HL-60 (cell line): Measurements from ENCODE around the gene SLC4A4.

ENCODE experiments used
- TF ChIP-seq, protein P1 (sequence below): IDR thresholded peaks from one replicate; pipeline ENCODE4 v1.5.1; 2011; ENCODE audit warnings: low read length, control low read depth, inconsistent platforms; ENCODE audit not compliant: insufficient read depth
- TF ChIP-seq, protein P2 (sequence below): IDR thresholded peaks from 2 replicates; pipeline ENCODE4 v1.6.1; 2012; ENCODE audit warnings: low read depth; ENCODE audit not compliant: insufficient replicate concordance

DNA sequence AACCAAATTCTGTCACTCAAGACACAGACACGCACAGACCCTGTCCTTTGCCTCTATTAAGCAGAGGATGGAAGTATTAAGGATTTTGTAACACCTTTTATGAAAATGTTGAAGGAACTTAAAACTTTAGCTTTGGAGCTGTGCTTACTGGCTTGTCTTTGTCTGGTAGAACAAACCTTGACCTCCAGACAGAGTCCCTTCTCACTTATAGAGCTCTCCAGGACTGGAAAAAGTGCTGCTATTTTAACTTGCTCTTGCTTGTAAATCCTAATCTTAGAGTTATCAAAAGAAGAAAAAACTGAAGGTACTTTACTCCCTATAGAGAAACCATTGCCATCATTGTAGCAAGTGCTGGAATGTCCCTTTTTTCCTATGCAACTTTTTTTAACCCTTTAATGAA lies 229.3 kb downstream of the SLC4A4 start:
- TF ChIP-seq, protein P1, sequence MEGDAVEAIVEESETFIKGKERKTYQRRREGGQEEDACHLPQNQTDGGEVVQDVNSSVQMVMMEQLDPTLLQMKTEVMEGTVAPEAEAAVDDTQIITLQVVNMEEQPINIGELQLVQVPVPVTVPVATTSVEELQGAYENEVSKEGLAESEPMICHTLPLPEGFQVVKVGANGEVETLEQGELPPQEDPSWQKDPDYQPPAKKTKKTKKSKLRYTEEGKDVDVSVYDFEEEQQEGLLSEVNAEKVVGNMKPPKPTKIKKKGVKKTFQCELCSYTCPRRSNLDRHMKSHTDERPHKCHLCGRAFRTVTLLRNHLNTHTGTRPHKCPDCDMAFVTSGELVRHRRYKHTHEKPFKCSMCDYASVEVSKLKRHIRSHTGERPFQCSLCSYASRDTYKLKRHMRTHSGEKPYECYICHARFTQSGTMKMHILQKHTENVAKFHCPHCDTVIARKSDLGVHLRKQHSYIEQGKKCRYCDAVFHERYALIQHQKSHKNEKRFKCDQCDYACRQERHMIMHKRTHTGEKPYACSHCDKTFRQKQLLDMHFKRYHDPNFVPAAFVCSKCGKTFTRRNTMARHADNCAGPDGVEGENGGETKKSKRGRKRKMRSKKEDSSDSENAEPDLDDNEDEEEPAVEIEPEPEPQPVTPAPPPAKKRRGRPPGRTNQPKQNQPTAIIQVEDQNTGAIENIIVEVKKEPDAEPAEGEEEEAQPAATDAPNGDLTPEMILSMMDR = no peak
- TF ChIP-seq, protein P2, sequence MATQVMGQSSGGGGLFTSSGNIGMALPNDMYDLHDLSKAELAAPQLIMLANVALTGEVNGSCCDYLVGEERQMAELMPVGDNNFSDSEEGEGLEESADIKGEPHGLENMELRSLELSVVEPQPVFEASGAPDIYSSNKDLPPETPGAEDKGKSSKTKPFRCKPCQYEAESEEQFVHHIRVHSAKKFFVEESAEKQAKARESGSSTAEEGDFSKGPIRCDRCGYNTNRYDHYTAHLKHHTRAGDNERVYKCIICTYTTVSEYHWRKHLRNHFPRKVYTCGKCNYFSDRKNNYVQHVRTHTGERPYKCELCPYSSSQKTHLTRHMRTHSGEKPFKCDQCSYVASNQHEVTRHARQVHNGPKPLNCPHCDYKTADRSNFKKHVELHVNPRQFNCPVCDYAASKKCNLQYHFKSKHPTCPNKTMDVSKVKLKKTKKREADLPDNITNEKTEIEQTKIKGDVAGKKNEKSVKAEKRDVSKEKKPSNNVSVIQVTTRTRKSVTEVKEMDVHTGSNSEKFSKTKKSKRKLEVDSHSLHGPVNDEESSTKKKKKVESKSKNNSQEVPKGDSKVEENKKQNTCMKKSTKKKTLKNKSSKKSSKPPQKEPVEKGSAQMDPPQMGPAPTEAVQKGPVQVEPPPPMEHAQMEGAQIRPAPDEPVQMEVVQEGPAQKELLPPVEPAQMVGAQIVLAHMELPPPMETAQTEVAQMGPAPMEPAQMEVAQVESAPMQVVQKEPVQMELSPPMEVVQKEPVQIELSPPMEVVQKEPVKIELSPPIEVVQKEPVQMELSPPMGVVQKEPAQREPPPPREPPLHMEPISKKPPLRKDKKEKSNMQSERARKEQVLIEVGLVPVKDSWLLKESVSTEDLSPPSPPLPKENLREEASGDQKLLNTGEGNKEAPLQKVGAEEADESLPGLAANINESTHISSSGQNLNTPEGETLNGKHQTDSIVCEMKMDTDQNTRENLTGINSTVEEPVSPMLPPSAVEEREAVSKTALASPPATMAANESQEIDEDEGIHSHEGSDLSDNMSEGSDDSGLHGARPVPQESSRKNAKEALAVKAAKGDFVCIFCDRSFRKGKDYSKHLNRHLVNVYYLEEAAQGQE = no peak
